GM19025 (cell line): ENCODE results near the gene OR11A1.
"Not testable (repeated sequence)": the region's sequence is repeated elsewhere in the genome, so short reads cannot be mapped to it uniquely, and the experiment has no call there.

Source experiments
- ATAC-seq: cut with Tn5 transposase; IDR thresholded peaks from one replicate; pipeline ENCODE4 v1.9.1; 2021; ENCODE audit warnings: mild to moderate bottlenecking, low read depth, moderate library complexity; ENCODE audit not compliant: unreplicated experiment

Gene OR11A1

GRCh38 chr6:29479560-29479959, 22.7 kb upstream of the OR11A1 start:
- ATAC-seq, result no peak

- no peak for ATAC-seq
Measured at GRCh38 chr6:29478740-29479139, 21.9 kb upstream of the OR11A1 start.

- ATAC-seq, result no peak
Measured at GRCh38 chr6:29477923-29478450, 21.1 kb upstream of the OR11A1 start.

- ATAC-seq, result no peak
Measured at GRCh38 chr6:29474996-29475395, 18.1 kb upstream of the OR11A1 start.

GRCh38 chr6:29466241-29466640, 9.4 kb upstream of the OR11A1 start:
- no peak for ATAC-seq

- ATAC-seq, result no peak
Measured at GRCh38 chr6:29465801-29466200, 8.9 kb upstream of the OR11A1 start.

GRCh38 chr6:29465279-29465678, 8.4 kb upstream of the OR11A1 start:
- no peak for ATAC-seq

- ATAC-seq, result no peak
Measured at GRCh38 chr6:29462022-29462421, 5.2 kb upstream of the OR11A1 start.

- no peak for ATAC-seq
Measured at GRCh38 chr6:29461021-29461814, 4.3 kb upstream of the OR11A1 start.

GRCh38 chr6:29451471-29452193, 5.2 kb downstream of the OR11A1 start:
- no peak for ATAC-seq

- ATAC-seq, result no peak
Measured at GRCh38 chr6:29447670-29448069, 9.2 kb downstream of the OR11A1 start.

- not testable (repeated sequence) for ATAC-seq
Measured at GRCh38 chr6:29444031-29444430, 12.8 kb downstream of the OR11A1 start.

GRCh38 chr6:29442719-29443118, 14.2 kb downstream of the OR11A1 start:
- ATAC-seq, result no peak

GRCh38 chr6:29439006-29439405, 17.9 kb downstream of the OR11A1 start, which contains the start of gene OR10C1:
TSS of gene OR10C1 (plus strand) at chr6:29439306. CDS start at chr6:29440016, 710 bp downstream.
- no peak for ATAC-seq

GRCh38 chr6:29436730-29437129, 20.1 kb downstream of the OR11A1 start:
- ATAC-seq, result not testable (repeated sequence)

GRCh38 chr6:29426654-29427053, 30.2 kb downstream of the OR11A1 start:
- no peak for ATAC-seq

GRCh38 chr6:29425075-29425474, 31.8 kb downstream of the OR11A1 start:
- no peak for ATAC-seq

- ATAC-seq, result no peak
Measured at GRCh38 chr6:29424575-29424974, 32.3 kb downstream of the OR11A1 start.

GRCh38 chr6:29424168-29424567, 32.7 kb downstream of the OR11A1 start:
- ATAC-seq, result no peak

- ATAC-seq, result no peak
Measured at GRCh38 chr6:29419516-29419915, 37.4 kb downstream of the OR11A1 start.

GRCh38 chr6:29414588-29414987, 42.3 kb downstream of the OR11A1 start, which contains the start of gene OR12D1:
TSS of gene OR12D1 (plus strand) at chr6:29414928.
- ATAC-seq, result no peak
